Right cardiac atrium (tissue), 5 donors: ENCODE results near the gene GSTA2. TPM values are rescaled to one million over a fixed set of nuclear protein-coding genes. Genes with fewer than 3 reads are reported as not detected.
"Not testable (repeated sequence)": the region's sequence is repeated elsewhere in the genome, so short reads cannot be mapped to it uniquely, and the experiment has no call there.

Experiments used
- ATAC-seq, 2 donors: fragments of 200-7000 bp; cut with Tn5 transposase; one replicate each; pipeline versions ENCODE4 v1.8.0 to v1.9.1; 2020; ENCODE audit warnings: moderate library complexity in 2 of 2, mild to moderate bottlenecking in 1 of 2
- DNase-seq, 3 donors: peaks; one replicate each; pipeline ENCODE4 v3.0.0-alpha.2; 2020
- H3K27ac ChIP-seq: one replicate; pipeline ENCODE4 v1.5.1; 2013; ENCODE audit warnings: mild to moderate bottlenecking, low read length, control low read depth, moderate library complexity
- H3K27me3 ChIP-seq: one replicate; pipeline ENCODE4 v1.6.1; 2013; ENCODE audit not compliant: control insufficient read depth, insufficient read depth
- H3K4me1 ChIP-seq: one replicate; pipeline ENCODE4 v1.6.1; 2013; ENCODE audit warnings: low read length; ENCODE audit not compliant: control insufficient read depth, insufficient read depth
- H3K4me3 ChIP-seq: one replicate; pipeline ENCODE4 v1.5.1; 2013; ENCODE audit warnings: low read length, control low read depth
- H3K9me3 ChIP-seq: one replicate; pipeline ENCODE4 v1.6.1; 2013; ENCODE audit warnings: low read length; ENCODE audit not compliant: control insufficient read depth
- WGBS: extraction: QIAGEN DNeasy Blood & Tissue Kit; methylation state at CpG from one replicate; pipeline ENCODE4 v1.1.7; 2013; 5-methylcytosine and 5-hydroxymethylcytosine counted together
- intact Hi-C, 4 donors: fragments of 100-400 bp; cut with DNase I; formaldehyde crosslinking; loops; one replicate each; pipeline versions ENCODE4 v1.11.0 to v1.14.0; 2022 to 2023
- polyA plus RNA-seq: library from polyadenylated mRNA; stranded (reverse); fragments of 200-250 nt; gene quantifications from one replicate; pipeline ENCODE4 v1.2.3, GENCODE V29; 2013
- total RNA-seq, 4 donors: library from RNA; stranded (reverse); fragmentation: NEBNext Ultra II Directional; extraction: Animal tissue kit (Norgen Biotek cat#: 25700); gene quantifications; one replicate each; pipeline ENCODE4 v1.2.1, GENCODE V29; 2021
- donor health status: healthy with polysubstance abuse.
- donor health status: DM: no; HTN: yes; CAD: no.
- donor health status: DM: no; HTN: no; CAD: no.
- donor health status: DM: no; HTN: yes; CAD: no; lungs with severe emphysema.
- donor health status: DM: yes; HTN: yes; CAD: no.

The GSTA2 gene
- total and polyA plus RNA-seq, 5 donors: not detected

DNA sequence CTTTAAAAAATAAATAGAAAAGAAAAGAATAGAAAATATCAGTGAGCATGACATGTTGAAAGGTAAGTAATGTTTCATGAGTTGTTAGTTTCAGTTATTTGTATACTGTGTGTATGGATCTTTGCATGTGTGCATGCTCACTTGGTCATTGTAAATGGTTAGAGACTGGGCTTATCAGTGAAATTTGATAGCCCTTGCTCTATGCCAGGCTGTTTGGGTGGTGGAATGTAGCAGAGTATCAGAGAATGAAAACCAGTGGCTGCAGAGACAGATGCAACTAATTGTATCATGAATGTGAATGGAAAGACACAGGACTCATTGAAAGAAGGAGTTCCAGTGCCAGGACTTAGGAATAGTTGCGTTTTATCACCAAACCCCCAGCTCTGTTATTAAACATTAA, 4.2 kb downstream of the GSTA2 start:
- ATAC-seq: peak in 1 of 2 donors; percentile 38
- no peak overlapping the region for H3K4me3 ChIP-seq
- intact Hi-C loops: no loop called here
- no peak for DNase-seq
- no peaks in the 10 kb centered on the region for H3K4me1 ChIP-seq
- 57% methylated on average over 1 of the region's 1 CpG for WGBS
- no peaks in the 10 kb centered on the region for H3K27me3 ChIP-seq
- no peaks in the 10 kb centered on the region for H3K9me3 ChIP-seq
- no peak overlapping the region for H3K27ac ChIP-seq

DNA sequence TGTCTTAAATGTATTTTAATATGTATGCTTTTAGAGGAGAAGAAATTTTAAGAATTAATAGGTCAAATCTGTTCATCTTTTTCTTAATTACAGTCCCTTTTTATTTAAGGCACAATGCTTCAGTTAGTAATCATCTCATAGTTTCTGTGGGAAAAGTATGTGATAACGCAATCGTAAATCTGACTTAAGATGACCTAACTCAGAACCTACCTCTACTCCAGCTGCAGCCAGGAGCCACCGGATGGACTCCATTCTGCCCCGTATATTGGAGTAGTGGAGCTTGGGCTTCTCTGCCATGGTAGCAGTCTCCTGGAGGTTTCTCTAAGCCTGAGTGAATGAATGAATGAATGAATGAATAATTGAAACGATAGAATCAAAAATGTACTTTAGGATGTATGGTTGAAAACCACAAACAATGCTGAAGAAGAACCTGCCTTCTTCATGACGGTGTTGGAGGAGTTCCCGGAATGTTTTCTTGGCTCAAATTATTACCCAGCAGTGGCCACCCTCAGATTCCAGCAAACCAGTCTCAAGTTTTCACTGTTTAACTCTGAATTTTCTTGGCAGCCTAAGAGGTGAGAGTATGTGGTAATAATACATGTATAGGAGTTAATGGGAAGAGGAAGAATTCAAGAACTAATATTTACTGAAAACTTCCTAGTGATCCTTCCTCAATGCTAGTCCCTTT, 5.5 kb downstream of the GSTA2 start:
- intact Hi-C loops, H3K27me3 ChIP-seq, H3K4me1 ChIP-seq, H3K4me3 ChIP-seq, DNase-seq, H3K27ac ChIP-seq, H3K9me3 ChIP-seq, ATAC-seq: not testable (repeated sequence)
- WGBS: 65% methylated on average over 7 of the region's 7 CpGs

DNA sequence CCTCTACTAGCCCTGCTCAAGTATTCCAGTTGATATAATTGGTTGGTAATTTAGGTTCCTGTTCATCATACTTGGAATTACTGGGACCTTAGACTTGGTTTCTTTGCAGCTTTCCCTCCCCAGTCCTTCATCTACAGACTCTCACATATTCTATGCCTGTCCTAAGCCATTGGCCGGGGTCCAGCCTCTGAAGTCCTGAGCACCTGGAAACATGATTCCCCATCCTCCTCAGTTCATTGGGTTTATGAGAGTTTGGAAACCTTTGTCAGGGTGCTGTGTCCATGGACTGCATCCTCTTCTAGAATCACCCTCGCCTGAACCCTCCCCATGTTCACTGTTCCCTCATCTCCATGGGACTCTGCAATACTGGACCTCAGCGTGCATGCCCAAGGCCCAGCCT, 8.8 kb downstream of the GSTA2 start:
- H3K27ac ChIP-seq: no peak overlapping the region
- WGBS: 85% methylated on average over 3 of the region's 3 CpGs
- H3K27me3 ChIP-seq: no peaks in the 10 kb centered on the region
- ATAC-seq (no peak), DNase-seq (no peak)
- no peaks in the 10 kb centered on the region for H3K4me1 ChIP-seq
- H3K4me3 ChIP-seq: no peak overlapping the region
- intact Hi-C loops: no loop called here
- no peaks in the 10 kb centered on the region for H3K9me3 ChIP-seq

DNA sequence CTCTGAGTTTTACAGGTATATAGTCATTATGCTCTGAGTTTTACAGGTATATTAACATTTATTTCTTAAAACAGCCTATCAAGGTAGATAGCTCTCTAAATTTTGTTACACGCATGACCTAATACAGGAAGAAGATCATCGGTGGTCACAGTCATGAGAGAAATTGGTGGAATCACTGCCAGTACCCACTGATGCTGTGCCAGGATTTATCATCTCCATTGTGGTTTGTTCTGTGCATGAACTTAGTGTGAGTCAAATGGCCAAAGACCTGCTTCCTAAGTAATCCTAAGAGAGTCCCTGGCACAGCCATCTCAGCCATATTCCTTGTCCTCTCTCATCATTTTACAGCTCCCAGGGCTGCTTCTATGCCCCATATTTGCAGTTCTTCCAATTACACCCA, 10.1 kb downstream of the GSTA2 start:
- H3K27me3 ChIP-seq, DNase-seq, ATAC-seq, intact Hi-C loops, H3K4me1 ChIP-seq, H3K27ac ChIP-seq, H3K9me3 ChIP-seq, H3K4me3 ChIP-seq: not testable (repeated sequence)
- WGBS: 86% methylated on average over 2 of the region's 2 CpGs

DNA sequence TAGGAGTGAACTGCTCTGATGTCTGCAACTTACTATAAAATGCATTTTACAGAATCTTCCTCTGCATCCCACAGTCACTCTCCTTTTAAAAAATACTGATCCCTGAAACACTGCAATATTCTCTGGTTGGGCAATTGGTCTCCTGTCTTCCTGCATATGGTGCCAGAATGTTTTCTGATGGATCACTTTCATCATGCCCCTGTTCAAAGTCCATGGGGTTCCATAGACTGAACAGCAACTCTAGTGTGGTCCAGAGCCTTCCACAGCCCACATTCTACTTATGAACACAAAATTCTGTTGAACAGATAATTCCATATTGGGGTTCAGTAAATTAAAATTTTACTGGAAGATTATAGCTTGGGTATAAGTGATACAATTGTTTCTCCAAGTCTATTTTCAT, 11.0 kb downstream of the GSTA2 start:
- H3K27me3 ChIP-seq: no peaks in the 10 kb centered on the region
- H3K27ac ChIP-seq: no peak overlapping the region
- H3K4me3 ChIP-seq: no peak overlapping the region
- ATAC-seq (no peak), DNase-seq (no peak)
- no peaks in the 10 kb centered on the region for H3K4me1 ChIP-seq
- intact Hi-C loops: no loop called here
- H3K9me3 ChIP-seq: no peaks in the 10 kb centered on the region

GRCh38 chr6:52749556-52750152, 13.6 kb downstream of the GSTA2 start:
- Histone ChIP-seq H3K27me3 (no peaks in the 10 kb centered on the region), H3K4me1 (no peaks in the 10 kb centered on the region), H3K4me3 (no peak overlapping the region), H3K9me3 (no peaks in the 10 kb centered on the region), H3K27ac (no peak overlapping the region)
- no peak for DNase-seq
- no peak for ATAC-seq
- intact Hi-C loops: no loop called here
- 65% methylated on average over 2 of the region's 2 CpGs for WGBS

- DNase-seq, H3K9me3 ChIP-seq, intact Hi-C loops, H3K4me1 ChIP-seq, H3K27me3 ChIP-seq, H3K4me3 ChIP-seq, H3K27ac ChIP-seq: not testable (repeated sequence)
- peak in 1 of 2 donors; percentile 36 for ATAC-seq
- 48% methylated on average over 3 of the region's 3 CpGs for WGBS
Observed at GRCh38 chr6:52747301-52747700, 16.0 kb downstream of the GSTA2 start.

GRCh38 chr6:52746213-52746612, 17.1 kb downstream of the GSTA2 start:
- H3K9me3 ChIP-seq: no peaks in the 10 kb centered on the region

GRCh38 chr6:52745764-52746201, 17.5 kb downstream of the GSTA2 start:
- Histone ChIP-seq H3K9me3 (no peaks in the 10 kb centered on the region), H3K27ac (no peak overlapping the region), H3K27me3 (no peaks in the 10 kb centered on the region), H3K4me1 (no peaks in the 10 kb centered on the region), H3K4me3 (no peak overlapping the region)
- no peak for DNase-seq
- no peak for ATAC-seq
- 45% methylated on average over 1 of the region's 1 CpG for WGBS
- intact Hi-C loops: no loop called here

More at GRCh38 chr6:52746213-52746612, 17.1 kb downstream of the GSTA2 start:
- H3K27ac ChIP-seq: no peak overlapping the region
- H3K4me1 ChIP-seq: no peaks in the 10 kb centered on the region
- WGBS: 60% methylated on average over 4 of the region's 4 CpGs
- intact Hi-C loops: no loop called here
- no peaks in the 10 kb centered on the region for H3K27me3 ChIP-seq
- DNase-seq (no peak), ATAC-seq (no peak)
- H3K4me3 ChIP-seq: no peak overlapping the region

DNA sequence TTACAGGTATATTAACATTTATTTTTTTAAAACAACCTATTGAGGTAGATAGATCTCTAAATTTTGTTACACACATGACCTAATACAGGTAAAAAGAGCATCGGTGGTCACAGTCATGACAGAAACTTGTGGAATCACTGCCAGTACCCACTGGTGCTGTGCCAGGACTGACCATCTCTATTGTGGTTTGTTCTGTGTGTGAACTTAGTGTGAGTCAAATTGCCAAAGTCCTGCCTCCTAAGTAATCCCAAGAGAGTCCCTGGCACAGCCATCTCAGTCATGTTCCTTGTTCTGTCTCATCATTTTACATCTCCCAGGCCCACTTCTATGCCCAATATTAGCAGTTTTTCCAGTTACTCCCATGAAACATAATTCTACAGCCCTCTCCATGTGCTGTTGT, 21.4 kb downstream of the GSTA2 start:
- 90% methylated on average over 1 of the region's 1 CpG for WGBS
- intact Hi-C loops: no loop called here

DNA sequence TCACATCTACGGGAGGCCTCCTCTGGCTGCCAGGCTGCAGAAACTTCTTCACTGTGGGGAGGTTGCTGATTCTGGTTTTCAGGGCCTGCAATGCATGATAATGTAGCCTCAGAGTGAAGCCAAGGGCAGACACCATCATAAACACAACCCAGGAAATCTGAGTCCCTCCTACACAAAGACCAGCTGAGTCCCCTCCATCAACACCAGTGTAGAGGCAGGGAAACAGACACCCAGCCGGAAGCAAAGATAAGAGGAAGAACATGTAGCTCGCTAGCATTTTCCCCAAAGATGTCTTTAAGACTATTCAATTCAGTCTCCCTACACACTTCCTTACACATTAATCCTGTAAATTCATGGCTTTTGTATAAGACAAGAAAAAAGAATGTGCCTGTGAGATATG, 23.6 kb downstream of the GSTA2 start:
- Histone ChIP-seq H3K9me3 (no peaks in the 10 kb centered on the region), H3K27ac (no peak overlapping the region), H3K4me1 (no peaks in the 10 kb centered on the region), H3K4me3 (no peak overlapping the region), H3K27me3 (no peaks in the 10 kb centered on the region)
- 43% methylated on average over 3 of the region's 3 CpGs for WGBS
- ATAC-seq (no peak), DNase-seq (no peak)
- intact Hi-C loops: no loop called here

More for the DNA sequence above, 21.4 kb downstream of the GSTA2 start:
- Histone ChIP-seq H3K4me3 (no peak overlapping the region), H3K9me3 (no peaks in the 10 kb centered on the region), H3K27ac (no peak overlapping the region), H3K27me3 (no peaks in the 10 kb centered on the region), H3K4me1 (no peaks in the 10 kb centered on the region)
- ATAC-seq (no peak), DNase-seq (no peak)
